Posterior cingulate gyrus (tissue), 11 donors: ENCODE results near the gene HLA-DQB1.
"Not testable (repeated sequence)": the region's sequence is repeated elsewhere in the genome, so short reads cannot be mapped to it uniquely, and the experiment has no call there.

Experiments
- DNase-seq, 10 donors: peaks; one replicate each; pipeline versions ENCODE4 v3.0.0 to v3.0.0-alpha.2; 2020 to 2021; ENCODE audit warnings: mixed read lengths in 3 of 10
- intact Hi-C: fragments of 100-400 bp; cut with DNase I; formaldehyde crosslinking; loops from one replicate; pipeline ENCODE4 v1.15.1; 2023

Gene HLA-DQB1

GRCh38 chr6:32666420-32667300 is at the start of gene HLA-DQB1:
HLA-DQB1 (minus strand) TSS chr6:32666657; CDS start chr6:32666607, 50 bp downstream.
- intact Hi-C loops = no loop called here
- peak in 4 of 10 donors; percentile 22 to 54 (median 45) for DNase-seq

- intact Hi-C loops = no loop called here
- DNase-seq = no peak
Measured at GRCh38 chr6:32713241-32713640, 46.8 kb upstream of the HLA-DQB1 start.

GRCh38 chr6:32709625-32710024 is 43.2 kb upstream of the HLA-DQB1 start:
- DNase-seq = no peak

GRCh38 chr6:32705164-32705563 is 38.7 kb upstream of the HLA-DQB1 start:
- intact Hi-C loops = loop anchor here (10.0 kb wide), 1 partner anchor 90 kb away; no protein-coding TSS in a partner anchor
- DNase-seq = not testable (repeated sequence)

More at GRCh38 chr6:32709625-32710024, 43.2 kb upstream of the HLA-DQB1 start:
- intact Hi-C loops = loop anchor here (10.0 kb wide), 1 partner anchor 85 kb away; no protein-coding TSS in a partner anchor

- no peak for DNase-seq
- intact Hi-C loops = loop anchor here (10.0 kb wide), 1 partner anchor 91 kb away; no protein-coding TSS in a partner anchor
Measured at GRCh38 chr6:32703347-32703746, 36.9 kb upstream of the HLA-DQB1 start.

- intact Hi-C loops = loop anchor here (1.0 to 10.0 kb wide), 3 partner anchors 94 to 288 kb away; no protein-coding TSS in a partner anchor
- peak in 4 of 10 donors; percentile 17 to 75 (median 28) for DNase-seq
Measured at GRCh38 chr6:32700391-32701040, 34.1 kb upstream of the HLA-DQB1 start.

GRCh38 chr6:32697031-32697430 is 30.6 kb upstream of the HLA-DQB1 start:
- no peak for DNase-seq
- intact Hi-C loops = no loop called here

GRCh38 chr6:32692019-32692418 is 25.6 kb upstream of the HLA-DQB1 start:
- intact Hi-C loops = no loop called here
- peak in 1 of 10 donors; percentile 31 for DNase-seq

- intact Hi-C loops = no loop called here
- DNase-seq = no peak
Measured at GRCh38 chr6:32689531-32690501, 23.4 kb upstream of the HLA-DQB1 start.

GRCh38 chr6:32685603-32686002 is 19.1 kb upstream of the HLA-DQB1 start:
- DNase-seq = no peak
- intact Hi-C loops = no loop called here

- intact Hi-C loops = no loop called here
- DNase-seq = no peak
Measured at GRCh38 chr6:32684246-32684645, 17.8 kb upstream of the HLA-DQB1 start.

GRCh38 chr6:32680055-32680454 is 13.6 kb upstream of the HLA-DQB1 start:
- intact Hi-C loops = no loop called here
- no peak for DNase-seq

GRCh38 chr6:32679492-32679891 is 13.0 kb upstream of the HLA-DQB1 start:
- no peak for DNase-seq
- intact Hi-C loops = no loop called here

GRCh38 chr6:32674123-32674522 is 7.7 kb upstream of the HLA-DQB1 start:
- DNase-seq, intact Hi-C loops: not testable (repeated sequence)

GRCh38 chr6:32671908-32672307 is 5.5 kb upstream of the HLA-DQB1 start:
- not testable (repeated sequence) for DNase-seq

GRCh38 chr6:32669893-32670292 is 3.4 kb upstream of the HLA-DQB1 start:
- DNase-seq = no peak
- intact Hi-C loops = no loop called here

More at GRCh38 chr6:32671908-32672307, 5.5 kb upstream of the HLA-DQB1 start:
- intact Hi-C loops = not testable (repeated sequence)

GRCh38 chr6:32669240-32669639 is 2.8 kb upstream of the HLA-DQB1 start:
- intact Hi-C loops = no loop called here
- DNase-seq = no peak

- intact Hi-C loops = no loop called here
- peak in 2 of 10 donors; percentile 10 to 38 for DNase-seq
Measured at GRCh38 chr6:32668226-32668747, 1.8 kb upstream of the HLA-DQB1 start.

GRCh38 chr6:32665661-32666060 is 796 bp downstream of the HLA-DQB1 start:
- intact Hi-C loops = no loop called here
- DNase-seq = no peak
